ENCODE results near the gene PRMT1.

PRMT1 gene

DNA sequence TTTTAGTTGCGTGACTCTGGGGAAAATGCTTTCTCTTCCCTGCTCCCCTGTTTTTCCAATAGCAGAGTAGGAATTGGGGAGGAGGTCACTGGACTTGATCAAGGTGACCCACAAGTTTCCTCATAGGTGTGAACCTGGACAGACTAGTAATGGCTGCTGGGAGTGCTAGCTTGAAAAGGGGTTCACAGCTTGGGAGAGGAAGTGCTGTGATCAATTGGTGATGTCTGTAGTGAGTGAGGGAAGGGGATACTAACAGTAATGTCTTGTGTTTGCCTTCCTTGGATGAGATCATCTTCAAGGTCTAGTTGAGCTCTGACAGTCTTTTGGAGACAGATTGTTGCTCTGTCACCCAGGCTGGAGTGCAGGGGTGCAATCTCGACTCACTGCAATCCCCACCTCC, 9.6 kb upstream of the PRMT1 start:
- Histone ChIP-seq H2AFZ (ENCODE audit: low read length) (no peak overlapping the region), H4K20me1 (ENCODE audit: insufficient read depth, low read length) (no peaks in the 10 kb centered on the region), H3K9me2 (ENCODE audit: low read depth, low read length) (no peaks in the 10 kb centered on the region), H3K36me3 (ENCODE audit: insufficient read depth, low read length) (peaks cover 31% of the 10 kb centered on the region), H3K4me1 (ENCODE audit: insufficient read depth, low read length, severe bottlenecking) (peaks cover 33% of the 10 kb centered on the region), H3K9me3 (ENCODE audit: low read length) (no peaks in the 10 kb centered on the region), H3K79me2 (ENCODE audit: insufficient read depth, low read length) (0 out of 2 replicates have a peak, but pooled peaks cover 5% of the 10 kb centered on the region), H3K27ac (ENCODE audit: low read depth, low read length, poor library complexity, severe bottlenecking) (peak overlapping the region; percentile 21), H3K9ac (ENCODE audit: low read length) (peak overlapping the region; percentile 91), H3F3A (ENCODE audit: insufficient read depth, low read length) (no peaks in the 10 kb centered on the region), H3K4me2 (ENCODE audit: low read length) (peak overlapping the region; percentile 80), H3K4me3 (ENCODE audit: low read depth, low read length, poor library complexity, severe bottlenecking) (peak overlapping the region; percentile 83), H3K27me3 (ENCODE audit: insufficient read depth, low read length) (no peaks in the 10 kb centered on the region)
- TF ChIP-seq, protein P1, sequence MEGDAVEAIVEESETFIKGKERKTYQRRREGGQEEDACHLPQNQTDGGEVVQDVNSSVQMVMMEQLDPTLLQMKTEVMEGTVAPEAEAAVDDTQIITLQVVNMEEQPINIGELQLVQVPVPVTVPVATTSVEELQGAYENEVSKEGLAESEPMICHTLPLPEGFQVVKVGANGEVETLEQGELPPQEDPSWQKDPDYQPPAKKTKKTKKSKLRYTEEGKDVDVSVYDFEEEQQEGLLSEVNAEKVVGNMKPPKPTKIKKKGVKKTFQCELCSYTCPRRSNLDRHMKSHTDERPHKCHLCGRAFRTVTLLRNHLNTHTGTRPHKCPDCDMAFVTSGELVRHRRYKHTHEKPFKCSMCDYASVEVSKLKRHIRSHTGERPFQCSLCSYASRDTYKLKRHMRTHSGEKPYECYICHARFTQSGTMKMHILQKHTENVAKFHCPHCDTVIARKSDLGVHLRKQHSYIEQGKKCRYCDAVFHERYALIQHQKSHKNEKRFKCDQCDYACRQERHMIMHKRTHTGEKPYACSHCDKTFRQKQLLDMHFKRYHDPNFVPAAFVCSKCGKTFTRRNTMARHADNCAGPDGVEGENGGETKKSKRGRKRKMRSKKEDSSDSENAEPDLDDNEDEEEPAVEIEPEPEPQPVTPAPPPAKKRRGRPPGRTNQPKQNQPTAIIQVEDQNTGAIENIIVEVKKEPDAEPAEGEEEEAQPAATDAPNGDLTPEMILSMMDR (IDR thresholded peaks at IDR 0.05; ENCODE audit: low read length), result no peak
- no peak for TF ChIP-seq EZH2 (IDR thresholded peaks at IDR 0.05; ENCODE audit: borderline replicate concordance, low read length)

GRCh38 chr19:49669516-49669915, 7.6 kb upstream of the PRMT1 start:
- no peaks in the 10 kb centered on the region for H3K27me3 ChIP-seq (ENCODE audit: insufficient read depth, low read length)
- H4K20me1 ChIP-seq (ENCODE audit: insufficient read depth, low read length), result no peaks in the 10 kb centered on the region
- H3K27ac ChIP-seq (ENCODE audit: low read depth, low read length, poor library complexity, severe bottlenecking), result no peak overlapping the region
- no peak for TF ChIP-seq EZH2 (IDR thresholded peaks at IDR 0.05; ENCODE audit: borderline replicate concordance, low read length)
- TF ChIP-seq, protein P1 (IDR thresholded peaks at IDR 0.05; ENCODE audit: low read length), result no peak
- H3K4me2 ChIP-seq (ENCODE audit: low read length), result no peak overlapping the region
- H3K9me2 ChIP-seq (ENCODE audit: low read depth, low read length), result no peaks in the 10 kb centered on the region
- H3K79me2 ChIP-seq (ENCODE audit: insufficient read depth, low read length), result 0 out of 2 replicates have a peak, but pooled peaks cover 5% of the 10 kb centered on the region
- H3F3A ChIP-seq (ENCODE audit: insufficient read depth, low read length), result peaks cover 6% of the 10 kb centered on the region; the same call in 1 of the 2 replicates
- H3K4me3 ChIP-seq (ENCODE audit: low read depth, low read length, poor library complexity, severe bottlenecking), result no peak overlapping the region
- peaks cover 22% of the 10 kb centered on the region for H3K36me3 ChIP-seq (ENCODE audit: insufficient read depth, low read length)
- no peak overlapping the region for H2AFZ ChIP-seq (ENCODE audit: low read length)
- H3K9ac ChIP-seq (ENCODE audit: low read length), result no peak overlapping the region
- H3K4me1 ChIP-seq (ENCODE audit: insufficient read depth, low read length, severe bottlenecking), result peaks cover 40% of the 10 kb centered on the region
- H3K9me3 ChIP-seq (ENCODE audit: low read length), result no peaks in the 10 kb centered on the region

GRCh38 chr19:49672131-49672919, 4.7 kb upstream of the PRMT1 start:
- no peaks in the 10 kb centered on the region for H3K9me2 ChIP-seq (ENCODE audit: low read depth, low read length)
- peaks cover 6% of the 10 kb centered on the region; the same call in 1 of the 2 replicates for H3F3A ChIP-seq (ENCODE audit: insufficient read depth, low read length)
- H3K4me2 ChIP-seq (ENCODE audit: low read length), result peak overlapping the region; percentile 44
- no peaks in the 10 kb centered on the region for H3K9me3 ChIP-seq (ENCODE audit: low read length)
- peaks cover 19% of the 10 kb centered on the region for H3K36me3 ChIP-seq (ENCODE audit: insufficient read depth, low read length)
- H3K27ac ChIP-seq (ENCODE audit: low read depth, low read length, poor library complexity, severe bottlenecking), result peak overlapping the region; percentile 46
- no peak for TF ChIP-seq EZH2 (IDR thresholded peaks at IDR 0.05; ENCODE audit: borderline replicate concordance, low read length)
- TF ChIP-seq, protein P1 (IDR thresholded peaks at IDR 0.05; ENCODE audit: low read length), result peak; percentile 97
- H4K20me1 ChIP-seq (ENCODE audit: insufficient read depth, low read length), result no peaks in the 10 kb centered on the region
- peak overlapping the region; percentile 5 for H3K4me3 ChIP-seq (ENCODE audit: low read depth, low read length, poor library complexity, severe bottlenecking)
- H3K9ac ChIP-seq (ENCODE audit: low read length), result peak overlapping the region; percentile 17; the same call in 1 of the 2 replicates
- peaks cover 41% of the 10 kb centered on the region for H3K4me1 ChIP-seq (ENCODE audit: insufficient read depth, low read length, severe bottlenecking)
- H3K79me2 ChIP-seq (ENCODE audit: insufficient read depth, low read length), result no peaks in the 10 kb centered on the region
- H2AFZ ChIP-seq (ENCODE audit: low read length), result no peak overlapping the region
- H3K27me3 ChIP-seq (ENCODE audit: insufficient read depth, low read length), result no peaks in the 10 kb centered on the region

Data from OCI-LY1 (cell line).